ENCODE results near the gene YIPF3. TPM values are rescaled to one million over a fixed set of nuclear protein-coding genes. Genes with fewer than 3 reads are reported as not detected.
A peak's percentile ranks its signal among the peaks of the same experiment; 100 is the strongest.

YIPF3 gene
- total RNA-seq, 1 experiment from 2014 or later = 81.8 TPM

GRCh38 chr6:43515808-43516207 is 918 bp downstream of the YIPF3 start:
- Histone ChIP-seq H3K9me3 (ENCODE audit: control insufficient read depth, insufficient read depth, low read depth, low read length) (no peaks in the 10 kb centered on the region), H3K27ac (ENCODE audit: low read length) (peak overlapping the region; percentile 86), H3K4me1 (ENCODE audit: control insufficient read depth, insufficient read depth, low read length) (peaks cover 17% of the 10 kb centered on the region), H3K4me3 (ENCODE audit: low read depth in 2 of 2, low read length in 2 of 2) (peak overlapping the region; percentile 90 to 100), H3K36me3 (ENCODE audit: control insufficient read depth, insufficient read depth, low read length) (peaks cover 23% of the 10 kb centered on the region), H3K27me3 (ENCODE audit: control insufficient read depth, insufficient read depth, low read length) (no peaks in the 10 kb centered on the region)
- POLR2A ChIA-PET = no interaction called here
- intact Hi-C loops (cut with micrococcal nuclease; ENCODE audit: unreplicated experiment) = no loop called here
- DNase-seq (ENCODE audit: low read depth, low spot score) (no peak), ATAC-seq (no peak)
- CTCF ChIA-PET = no interaction called here
- in situ Hi-C loops (cut with HindIII; ENCODE audit: low pct_unique_long_range_greater_than_20kb, low sequenced_read_pairs) = no loop called here
- no peak for TF ChIP-seq CTCF (IDR thresholded peaks at IDR 0.05)
- TF ChIP-seq TCF7L2 (IDR thresholded peaks at IDR 0.05; ENCODE audit: low read depth, low read length) = no peak
- TF ChIP-seq POLR2AphosphoS5 (IDR thresholded peaks at IDR 0.05; ENCODE audit: low read depth, low read length) = no peak
- TF ChIP-seq REST (IDR thresholded peaks at IDR 0.05; ENCODE audit: insufficient read depth in 1 of 2, low read depth in 2 of 2, low read length in 1 of 2) = no peak
- TF ChIP-seq SIN3A (IDR thresholded peaks at IDR 0.05; ENCODE audit: borderline replicate concordance, insufficient read depth, low read depth, low read length) = no peak
- BruUV-seq (replicated peaks) = TSS peak; percentile 89

- peaks cover 20% of the 10 kb centered on the region for H3K4me1 ChIP-seq (ENCODE audit: control insufficient read depth, insufficient read depth, low read length)
- ChIA-PET POLR2A (no interaction called here), CTCF (no interaction called here)
- TF ChIP-seq TCF7L2 (IDR thresholded peaks at IDR 0.05; ENCODE audit: low read depth, low read length) (no peak), REST (IDR thresholded peaks at IDR 0.05; ENCODE audit: insufficient read depth in 1 of 2, low read depth in 2 of 2, low read length in 1 of 2) (no peak), POLR2AphosphoS5 (IDR thresholded peaks at IDR 0.05; ENCODE audit: low read depth, low read length) (no peak), CTCF (IDR thresholded peaks at IDR 0.05) (no peak), SIN3A (IDR thresholded peaks at IDR 0.05; ENCODE audit: borderline replicate concordance, insufficient read depth, low read depth, low read length) (no peak)
- ATAC-seq (no peak), DNase-seq (ENCODE audit: low read depth, low spot score) (no peak)
- H3K4me3 ChIP-seq (ENCODE audit: low read depth in 2 of 2, low read length in 2 of 2) = no peak overlapping the region
- BruUV-seq (replicated peaks) = no TSS peak
- H3K9me3 ChIP-seq (ENCODE audit: control insufficient read depth, insufficient read depth, low read depth, low read length) = no peaks in the 10 kb centered on the region
- no peak overlapping the region for H3K27ac ChIP-seq (ENCODE audit: low read length)
- H3K36me3 ChIP-seq (ENCODE audit: control insufficient read depth, insufficient read depth, low read length) = peaks cover 8% of the 10 kb centered on the region; the same call in 1 of the 2 replicates
- no peaks in the 10 kb centered on the region for H3K27me3 ChIP-seq (ENCODE audit: control insufficient read depth, insufficient read depth, low read length)
- intact Hi-C loops (cut with micrococcal nuclease; ENCODE audit: unreplicated experiment) (no loop called here), in situ Hi-C loops (cut with HindIII; ENCODE audit: low pct_unique_long_range_greater_than_20kb, low sequenced_read_pairs) (no loop called here)
These were observed 4.8 kb downstream of the YIPF3 start for GRCh38 chr6:43511824-43512415.
